Motor neuron (in vitro differentiated cells): ENCODE measurements around the gene ACTRT3. TPM values are rescaled to one million over a fixed set of nuclear protein-coding genes. Genes with fewer than 3 reads are reported as not detected.
"Not testable (repeated sequence)": the region's sequence is repeated elsewhere in the genome, so short reads cannot be mapped to it uniquely, and the experiment has no call there.

Source experiments
- ATAC-seq, 8 experiments: fragments of 200-7000 bp; cut with Tn5 transposase; replicated peaks in 6 of 8; 2 replicates each; pipeline ENCODE4 v1.8.0; 2021; ENCODE audit warnings: mild to moderate bottlenecking in 8 of 8, moderate library complexity in 8 of 8
- H3K27ac ChIP-seq, 2 donors: fragments of 250-450 bp; sonication (Bioruptor Pico); 2 replicates each; pipeline ENCODE4 v1.9.0; 2021; ENCODE audit warnings: antibody characterized with exemption in 2 of 2, mild to moderate bottlenecking in 2 of 2, moderate library complexity in 1 of 2
- H3K4me1 ChIP-seq, 2 donors: fragments of 250-450 bp; sonication (Bioruptor Pico); replicated peaks in 1 of 2; 2 replicates each; pipeline ENCODE4 v1.6.1; 2021; ENCODE audit warnings: antibody characterized with exemption in 2 of 2, mild to moderate bottlenecking in 2 of 2, moderate library complexity in 1 of 2
- H3K4me3 ChIP-seq, 5 donors: fragments of 250-450 bp; sonication (Bioruptor Pico); 2 replicates each; pipeline ENCODE4 v1.9.0; 2021; ENCODE audit warnings: antibody characterized with exemption in 5 of 5, mild to moderate bottlenecking in 5 of 5, moderate library complexity in 4 of 5
- WGBS, 10 experiments: fragments of 450-650 bp; shearing (Covaris generic); methylation state at CpG; one replicate each; pipeline ENCODE4 v1.0.0; 2022; 5-methylcytosine and 5-hydroxymethylcytosine counted together
- in situ Hi-C, 9 experiments: fragments of 400-800 bp; cut with MboI; loops; one replicate each; pipeline ENCODE4 v1.15.0; 2021; ENCODE audit warnings: low sequenced_read_pairs in 9 of 9, low pct_unique_long_range_greater_than_20kb in 2 of 9; ENCODE audit not compliant: unreplicated experiment in 9 of 9
- total RNA-seq, 8 experiments: library from RNA; unstranded; fragments of 300-600 nt; gene quantifications; 2 replicates each; pipeline versions ENCODE4 v1.2.3 to v1.2.4, GENCODE V29; 2022

The ACTRT3 gene
- total RNA-seq, 8 experiments from 2014 or later = 0.05 to 2.2 (median 0.69) TPM; not detected in 2

GRCh38 chr3:169739067-169739466 lies 30.3 kb downstream of the ACTRT3 start:
- H3K27ac ChIP-seq = no peak overlapping the region
- no peak for ATAC-seq
- H3K4me1 ChIP-seq = no peaks in the 10 kb centered on the region
- WGBS, 10 experiments = 0 to 88% (median 39%) methylated on average over 1 to 2 of the region's 2 CpGs
- in situ Hi-C loops = no loop called here
- H3K4me3 ChIP-seq = no peak overlapping the region

DNA sequence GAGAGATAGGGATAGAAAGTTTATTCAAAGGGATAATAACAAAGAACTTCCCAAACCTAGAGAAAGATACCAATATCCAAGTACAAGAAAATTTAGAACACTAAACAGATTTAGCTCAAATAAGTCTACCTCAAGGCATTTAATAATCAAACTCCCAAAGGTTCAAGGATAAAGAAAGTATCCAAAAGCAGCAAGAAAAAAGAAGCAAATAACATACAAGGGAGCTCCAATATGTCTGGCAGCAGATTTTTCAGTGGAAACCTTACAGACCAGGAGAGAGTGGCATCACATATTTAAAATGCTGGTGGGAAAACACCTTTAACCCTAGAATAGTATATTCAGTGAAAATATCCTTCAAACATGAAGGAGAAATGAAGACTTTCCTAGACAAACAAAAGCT lies 37.5 kb downstream of the ACTRT3 start:
- H3K4me3 ChIP-seq, H3K4me1 ChIP-seq, H3K27ac ChIP-seq, ATAC-seq, in situ Hi-C loops: not testable (repeated sequence)

DNA sequence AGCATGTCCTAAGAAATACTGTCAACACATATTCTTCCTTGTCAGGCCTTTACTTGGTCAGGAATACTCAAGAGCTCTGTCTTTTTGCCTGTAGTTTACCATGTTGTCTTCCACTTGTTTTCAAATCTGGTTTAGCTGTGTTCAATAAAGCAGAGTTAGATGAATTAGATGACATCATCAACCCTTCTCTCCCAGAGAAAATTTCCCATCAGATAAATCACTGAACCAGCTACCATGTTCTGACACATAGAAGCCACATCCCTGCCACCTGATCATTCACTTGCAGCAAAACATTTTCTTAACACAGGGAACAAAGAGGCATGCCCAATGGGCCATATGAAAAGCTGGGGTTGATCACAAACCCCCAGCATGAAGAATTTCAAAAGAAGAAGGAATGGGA lies 46.6 kb downstream of the ACTRT3 start:
- peak overlapping the region in 1 of 2 donors; percentile 9 for H3K27ac ChIP-seq
- peak in 5 of 8 experiments; percentile 50 to 77 (median 67) for ATAC-seq
- in situ Hi-C loops = no loop called here
- no peak overlapping the region for H3K4me3 ChIP-seq
- peaks cover 0 to 6% of the 10 kb centered on the region in 2 donors for H3K4me1 ChIP-seq

DNA sequence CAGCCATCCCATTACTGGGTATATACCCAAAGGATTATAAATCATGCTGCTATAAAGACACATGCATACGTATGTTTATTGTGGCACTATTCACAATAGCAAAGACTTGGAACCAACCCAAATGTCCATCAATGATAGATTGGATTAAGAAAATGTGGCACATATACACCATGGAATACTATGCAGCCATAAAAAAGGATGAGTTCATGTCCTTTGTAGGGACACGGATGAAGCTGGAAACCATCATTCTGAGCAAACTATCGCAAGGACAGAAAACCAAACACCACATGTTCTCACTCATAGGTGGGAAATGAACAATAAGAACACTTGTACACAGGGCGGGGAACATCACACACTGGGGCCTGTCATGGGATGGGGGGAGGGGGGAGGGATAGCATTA lies 50.9 kb downstream of the ACTRT3 start:
- in situ Hi-C loops, H3K4me1 ChIP-seq, ATAC-seq, H3K27ac ChIP-seq, H3K4me3 ChIP-seq: not testable (repeated sequence)
- no CpG with 5 or more reads among the region's 4 CpGs for WGBS, 10 experiments

Other genes starting within 250 kb of the ACTRT3 start
- gene MECOM, start 105.8 kb downstream of the ACTRT3 start, total RNA-seq = 10 to 100 TPM in 2 of 8 experiments, 1 to 10 TPM in 6; 3.1 to 11.1 (median 7.7) TPM
- 10 to 100 TPM in 5 of 8 experiments, 1 to 10 TPM in 3; 2.6 to 85.6 (median 13.9) TPM for gene TERC, start 4.5 kb downstream of the ACTRT3 start, total RNA-seq
- gene MYNN, start 3.8 kb upstream of the ACTRT3 start, total RNA-seq = 10 to 100 TPM; 13.4 to 26.4 (median 18.6) TPM
- gene LRRIQ4, start 43.3 kb upstream of the ACTRT3 start, total RNA-seq = under 1 TPM in 5 of 8 experiments, not detected in 3; 0.08 to 0.50 (median 0.38) TPM
- 1 to 10 TPM; 2.1 to 7.1 (median 4.3) TPM for gene LRRC34, start 43.3 kb upstream of the ACTRT3 start, total RNA-seq
- under 1 TPM in 4 of 8 experiments, not detected in 4; 0.08 to 0.21 (median 0.14) TPM for gene LRRC31, start 100.4 kb upstream of the ACTRT3 start, total RNA-seq
- under 1 TPM in 3 of 8 experiments, not detected in 5; 0.08 to 0.19 (median 0.10) TPM for gene SAMD7, start 142.0 kb upstream of the ACTRT3 start, total RNA-seq
- gene SEC62, start 197.2 kb upstream of the ACTRT3 start, total RNA-seq = 100 to 1,000 TPM in 1 of 8 experiments, 10 to 100 TPM in 7; 50.3 to 124 (median 62.7) TPM